Raji (cell line): ENCODE data around the gene PLCH1.

ENCODE experiments used
- POLR2A ChIP-seq: IDR thresholded peaks from 2 replicates; pipeline ENCODE4 v1.6.1; 2011; ENCODE audit warnings: low read depth, low read length, control low read depth; ENCODE audit not compliant: insufficient read depth

Gene PLCH1

DNA sequence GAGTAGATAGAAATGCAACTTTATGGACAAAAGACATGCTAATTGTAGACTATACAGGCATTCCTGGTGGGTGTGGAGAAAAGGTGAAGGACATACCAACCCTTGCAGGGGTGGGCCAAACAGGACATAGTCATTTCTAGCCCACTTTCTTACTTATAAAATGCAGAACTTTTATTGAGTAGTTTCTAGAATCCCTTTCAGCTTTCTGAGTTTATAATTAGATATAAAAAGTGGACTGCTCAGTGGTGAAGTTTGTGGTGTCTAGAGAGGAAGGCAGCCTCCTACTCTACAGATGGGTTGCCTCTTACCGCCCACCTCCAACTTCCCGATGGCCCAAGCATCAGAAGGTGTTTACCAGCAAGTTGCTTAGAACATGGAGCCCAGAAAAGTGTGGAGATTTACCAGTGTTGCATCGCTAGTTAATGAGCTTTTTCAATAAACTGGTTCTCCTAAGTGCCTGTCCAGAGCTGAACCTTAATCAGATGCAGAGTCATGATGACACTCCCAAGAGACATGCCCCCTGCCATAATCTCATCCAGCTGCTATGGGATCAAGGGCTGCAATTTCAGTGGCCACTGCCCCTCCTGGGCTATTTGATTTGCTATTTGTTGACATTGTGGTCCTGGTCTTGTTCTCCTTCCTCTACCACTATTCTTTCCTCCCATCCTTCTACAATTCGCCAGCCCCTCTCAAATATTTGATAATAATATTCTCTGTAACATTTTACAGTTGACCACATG, 373.9 kb downstream of the PLCH1 start:
- TF ChIP-seq POLR2A: no peak

DNA sequence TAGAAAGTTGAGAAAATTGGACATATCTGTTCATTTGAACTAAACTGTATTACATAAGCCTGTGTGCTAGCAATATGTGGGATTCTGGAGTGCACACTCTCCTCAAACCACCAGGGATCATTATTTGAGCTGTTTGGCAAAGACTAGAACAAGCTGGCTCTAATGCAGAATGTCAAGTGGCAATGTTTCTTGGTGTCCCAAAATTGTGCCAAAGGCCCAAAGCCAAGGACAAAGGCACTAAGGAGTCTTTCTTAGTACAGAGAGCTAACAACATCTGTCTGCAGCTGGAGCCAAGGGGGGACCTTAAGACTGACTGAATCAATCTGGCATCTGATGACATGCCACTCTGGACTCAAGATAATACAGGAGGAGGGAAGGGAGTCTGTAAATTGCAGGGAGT, 374.7 kb downstream of the PLCH1 start:
- no peak for TF ChIP-seq POLR2A

DNA sequence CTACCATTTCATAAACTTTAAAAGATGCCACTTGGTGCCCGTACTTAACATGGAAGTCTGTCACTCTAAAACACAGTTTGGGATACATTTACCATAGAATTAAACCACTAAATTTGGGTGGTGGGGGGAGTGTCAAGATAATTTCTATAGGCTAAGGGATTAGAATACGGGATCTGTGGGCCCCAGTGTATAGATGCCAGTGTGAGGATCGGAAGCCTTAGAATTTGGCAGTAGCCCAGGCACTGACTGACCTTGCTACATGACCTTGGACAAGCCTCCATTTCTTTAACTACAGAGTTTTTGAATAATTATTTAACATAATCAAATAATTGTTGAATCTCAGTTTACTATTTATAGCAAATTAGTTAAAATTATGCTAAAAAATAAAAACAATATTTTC, 375.1 kb downstream of the PLCH1 start:
- TF ChIP-seq POLR2A: no peak

DNA sequence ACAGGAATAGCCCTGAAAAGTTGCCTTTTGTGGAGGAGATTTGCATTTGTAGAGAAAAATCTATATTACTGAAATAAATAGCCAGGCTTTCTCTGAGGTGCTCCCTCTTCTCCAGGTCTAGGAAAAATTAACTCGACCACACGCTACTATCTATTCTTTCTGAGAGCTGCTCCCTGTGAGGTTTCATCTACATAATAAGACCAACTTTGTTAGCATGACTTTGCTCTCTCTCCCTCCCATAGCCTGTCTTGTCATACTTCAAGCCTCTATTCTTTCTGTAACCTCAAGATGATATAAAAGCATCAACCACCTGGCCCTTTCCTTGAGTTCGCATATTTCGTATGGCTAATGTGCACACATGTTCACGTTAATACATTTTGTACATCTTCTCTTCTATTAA, 375.6 kb downstream of the PLCH1 start:
- TF ChIP-seq POLR2A: no peak

DNA sequence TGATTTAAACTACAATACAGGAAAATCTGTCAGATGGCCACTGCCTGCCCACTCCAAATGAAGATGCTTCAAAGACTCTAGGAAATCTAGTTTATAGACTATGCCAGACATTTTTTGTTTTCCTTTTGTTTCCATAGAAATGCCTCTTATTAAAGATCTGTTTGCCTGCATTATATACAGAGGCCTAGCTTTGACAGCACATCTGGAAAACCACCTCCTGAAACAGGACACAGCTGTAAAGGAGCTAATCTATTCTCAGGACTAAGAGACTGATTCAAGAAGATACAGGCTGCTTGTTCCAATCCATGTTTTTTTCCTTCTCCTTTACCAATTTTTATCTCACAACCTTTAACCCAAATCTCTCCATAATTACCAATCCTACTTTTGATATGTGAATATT, 376.1 kb downstream of the PLCH1 start:
- no peak for TF ChIP-seq POLR2A

DNA sequence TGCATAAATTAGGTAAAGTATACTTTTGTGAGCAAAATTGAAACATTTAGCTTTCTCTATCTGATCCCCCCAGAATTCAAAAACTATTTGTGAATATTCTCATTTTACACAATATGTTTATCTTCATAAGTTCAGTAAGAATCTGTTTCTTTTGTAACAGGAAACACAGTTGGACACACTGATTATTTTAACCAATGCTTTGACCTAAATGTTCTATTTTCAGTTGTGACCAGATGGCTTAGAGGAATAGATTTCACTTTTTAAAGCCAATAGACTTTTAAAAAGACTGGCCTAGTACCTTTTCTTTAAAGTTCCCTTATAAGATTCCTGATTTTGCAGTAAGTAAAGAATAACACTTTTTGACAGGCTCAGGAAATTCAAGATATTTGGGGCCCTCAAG, 377.4 kb downstream of the PLCH1 start:
- TF ChIP-seq POLR2A: no peak

DNA sequence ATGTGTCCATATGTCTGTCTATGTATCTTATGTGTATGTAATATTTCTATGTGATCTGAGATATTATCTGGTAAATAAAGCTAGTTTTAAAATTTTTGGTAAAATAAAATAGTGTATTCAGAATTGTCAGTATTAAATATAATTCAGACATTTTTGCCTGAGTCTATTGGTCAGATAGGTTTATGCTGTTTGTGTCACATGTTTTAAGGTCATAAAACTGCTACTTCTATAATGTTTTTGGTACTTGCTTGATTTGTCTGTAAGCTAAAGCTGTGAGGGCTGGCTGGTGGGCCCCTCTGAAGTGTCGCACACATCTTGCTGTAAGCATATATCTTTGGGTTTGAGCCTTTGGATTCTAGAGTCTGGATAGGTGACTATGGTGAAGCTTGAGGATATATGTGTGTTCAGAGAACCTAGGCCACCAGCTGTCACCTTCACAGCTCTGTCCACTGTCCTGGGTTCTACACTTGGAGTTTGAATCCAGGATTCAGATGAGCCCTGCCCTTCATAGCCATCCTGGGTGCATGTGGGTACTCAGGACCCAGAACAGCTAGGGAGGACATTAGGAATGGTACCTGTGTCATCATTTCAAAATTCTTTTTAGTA, 379.6 kb downstream of the PLCH1 start:
- TF ChIP-seq POLR2A: no peak

DNA sequence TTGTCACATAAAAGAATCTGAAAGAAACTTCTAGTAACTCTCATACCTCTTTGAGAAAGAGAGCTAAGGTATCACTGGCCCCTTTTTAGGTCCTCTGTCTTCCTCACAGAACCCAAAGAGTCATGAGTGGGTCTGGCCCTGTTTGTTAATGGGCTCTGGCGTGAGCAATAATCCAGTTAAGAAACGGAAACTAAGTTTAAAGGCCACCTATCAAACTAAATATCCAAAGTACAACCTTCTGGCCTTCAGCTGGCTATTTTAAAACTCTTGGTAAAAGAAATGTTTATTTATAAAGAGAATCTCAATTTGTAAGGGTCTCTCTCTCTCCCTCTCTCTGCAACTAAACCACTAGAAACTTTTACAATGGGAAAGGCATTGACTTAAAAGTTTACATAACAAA, 380.4 kb downstream of the PLCH1 start:
- TF ChIP-seq POLR2A: no peak

DNA sequence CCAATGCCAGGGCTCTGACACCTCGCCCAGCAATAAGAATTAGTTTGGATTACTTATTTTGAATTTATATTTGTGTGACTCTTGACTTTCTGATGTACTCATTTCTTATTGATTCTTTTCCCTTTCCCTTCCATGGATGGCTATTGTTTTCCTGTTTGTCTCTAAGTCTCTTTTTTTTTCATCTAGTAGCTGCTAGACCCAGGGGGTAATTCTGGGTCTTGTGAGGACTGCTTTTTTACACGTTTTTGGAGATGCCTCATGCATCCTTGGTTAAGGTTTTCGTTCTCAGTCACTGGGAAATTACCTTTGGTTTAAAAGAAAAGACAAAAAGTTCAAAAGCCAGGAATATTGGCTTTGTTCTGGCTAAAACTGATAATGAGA, 381.2 kb downstream of the PLCH1 start:
- TF ChIP-seq POLR2A: no peak

DNA sequence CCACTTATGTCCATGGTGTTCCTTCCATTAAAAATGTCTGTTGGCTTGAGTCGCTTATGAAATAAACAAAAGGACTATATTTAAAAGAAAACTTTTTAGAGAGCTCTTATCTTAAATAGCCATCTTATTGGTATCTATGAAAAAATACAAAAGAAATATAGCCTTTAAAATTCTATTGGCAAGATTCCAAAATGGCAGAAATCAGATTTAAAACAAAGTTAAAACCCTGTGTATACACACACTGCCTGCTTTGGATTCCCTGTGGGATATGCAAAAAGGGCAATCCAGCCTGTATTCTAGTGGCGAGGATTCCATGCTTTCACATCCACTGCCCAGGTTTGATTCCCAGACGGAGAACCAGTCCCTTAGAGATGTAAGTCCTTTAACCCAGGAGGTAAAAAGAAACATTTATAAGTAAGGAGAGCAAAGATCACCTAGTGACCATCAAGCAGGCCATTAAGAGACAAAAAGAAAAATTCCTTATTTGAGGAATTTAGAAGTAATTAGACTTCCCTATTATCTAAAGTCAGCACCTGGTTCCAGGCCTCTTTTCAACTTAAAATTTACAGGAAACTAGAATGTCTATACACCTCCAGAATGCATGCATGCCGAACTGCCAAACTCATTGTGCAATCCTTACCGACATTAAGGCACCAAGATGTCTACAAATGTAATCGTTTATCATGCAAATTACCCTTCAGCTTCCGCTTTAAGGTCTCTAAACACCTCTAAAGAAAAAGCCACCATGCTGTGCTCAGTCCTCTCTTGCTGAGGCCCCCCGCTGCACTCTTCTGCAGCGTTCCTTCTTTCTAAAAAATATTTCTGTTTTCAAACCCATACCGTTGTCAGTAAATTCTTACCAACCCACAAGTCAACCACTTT, 381.8 kb downstream of the PLCH1 start:
- no peak for TF ChIP-seq POLR2A

DNA sequence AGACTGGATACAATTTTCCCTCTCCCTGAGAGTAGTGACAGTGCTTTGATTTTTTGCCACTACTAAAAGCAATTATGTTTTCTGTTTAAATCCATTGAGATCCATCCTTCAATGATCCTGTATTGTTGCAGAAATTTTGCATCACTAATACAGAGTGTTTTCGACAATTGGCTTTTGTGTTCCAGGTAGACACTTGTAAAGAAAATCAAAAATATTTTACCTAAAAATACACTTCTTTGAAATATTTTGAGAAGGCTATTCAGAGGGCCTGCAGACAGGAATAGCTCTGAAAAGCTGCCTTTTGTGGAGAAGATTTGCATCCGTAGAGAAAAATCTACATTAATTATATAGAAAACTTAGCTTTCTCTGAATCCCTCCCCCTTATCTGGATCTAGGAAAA, 384.6 kb downstream of the PLCH1 start:
- TF ChIP-seq POLR2A: no peak

DNA sequence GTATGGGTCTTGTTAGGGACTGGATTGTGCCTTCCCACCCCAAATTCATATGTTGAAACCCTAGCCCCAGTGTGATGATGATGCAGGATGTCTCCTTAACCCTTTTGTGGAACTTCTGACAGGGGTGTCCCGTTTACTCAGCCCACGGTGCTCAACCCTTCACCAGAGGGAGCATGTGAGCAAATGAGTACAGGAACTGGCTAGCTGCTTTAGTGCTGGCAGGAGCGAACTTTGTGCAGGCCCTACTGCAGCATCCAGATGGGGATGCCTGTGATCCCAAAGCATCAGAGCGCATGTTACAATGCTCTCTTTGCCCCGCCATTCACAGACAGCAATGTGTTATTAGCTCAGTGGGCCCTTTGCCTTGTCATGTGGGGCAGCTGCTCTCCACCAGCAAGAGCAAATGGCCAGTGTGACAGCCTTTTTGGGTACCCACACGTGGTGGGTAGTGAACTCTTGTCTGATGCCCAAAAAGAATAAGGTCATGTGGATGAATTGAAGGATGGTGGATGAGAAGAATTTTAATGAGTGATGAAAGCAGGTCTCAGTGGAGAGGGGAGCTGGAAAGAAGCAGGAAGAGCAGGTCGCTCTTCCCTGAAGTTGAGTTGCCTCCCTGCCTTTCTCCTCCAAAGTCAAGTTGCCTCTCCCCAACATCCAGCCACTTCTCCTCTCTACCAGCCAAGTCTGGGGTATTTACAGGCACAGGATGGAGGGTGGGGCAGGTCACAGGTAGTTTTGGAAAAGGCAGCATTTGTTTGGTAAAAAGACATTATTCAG, 388.1 kb downstream of the PLCH1 start:
- TF ChIP-seq POLR2A: no peak

DNA sequence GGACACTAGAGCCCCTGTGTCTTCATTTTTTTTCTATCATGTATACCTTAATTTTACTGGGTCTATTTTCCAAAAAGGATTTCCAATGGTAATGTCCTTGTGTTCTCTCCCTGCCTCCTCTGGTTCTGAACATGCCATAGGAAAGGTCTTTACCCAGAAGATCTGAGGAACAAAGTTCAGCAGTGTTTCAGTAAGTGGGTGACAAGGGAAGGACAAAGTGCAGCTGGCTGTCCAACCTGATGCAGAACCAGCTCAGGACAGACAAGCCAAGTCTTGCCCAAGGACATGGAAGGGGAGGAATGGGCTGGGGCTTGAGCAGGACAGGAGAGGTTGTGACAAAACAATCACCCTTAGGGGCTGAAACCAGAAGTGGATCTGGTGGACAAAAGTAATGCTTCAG, 390.2 kb downstream of the PLCH1 start:
- TF ChIP-seq POLR2A: no peak

DNA sequence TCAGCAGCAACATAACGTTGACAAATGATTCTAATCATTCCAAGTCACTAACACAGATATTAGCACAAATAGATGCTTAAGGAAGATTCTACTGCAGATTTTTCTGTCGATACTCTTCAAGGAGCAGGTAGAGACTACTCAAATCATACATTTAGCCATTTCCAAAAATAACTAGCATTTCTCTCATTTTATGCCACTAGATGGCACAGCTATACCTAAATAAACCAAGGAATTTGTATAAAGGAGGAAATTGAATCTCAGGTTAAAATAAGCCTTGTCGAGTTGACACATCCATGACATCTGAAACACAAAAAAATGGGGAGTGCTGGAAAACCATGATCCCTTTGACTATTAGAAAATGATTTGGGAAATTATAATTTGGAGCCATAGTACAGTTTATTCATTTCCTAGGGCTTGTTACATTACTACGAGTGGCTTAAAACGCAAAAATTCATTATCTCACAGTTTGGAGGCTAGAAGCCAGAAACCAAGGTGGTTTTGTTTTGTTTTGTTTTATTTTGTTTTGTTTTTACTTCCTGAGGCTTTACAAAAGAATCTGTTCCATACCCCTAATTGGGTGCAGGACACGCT, 391.9 kb downstream of the PLCH1 start:
- no peak for TF ChIP-seq POLR2A

DNA sequence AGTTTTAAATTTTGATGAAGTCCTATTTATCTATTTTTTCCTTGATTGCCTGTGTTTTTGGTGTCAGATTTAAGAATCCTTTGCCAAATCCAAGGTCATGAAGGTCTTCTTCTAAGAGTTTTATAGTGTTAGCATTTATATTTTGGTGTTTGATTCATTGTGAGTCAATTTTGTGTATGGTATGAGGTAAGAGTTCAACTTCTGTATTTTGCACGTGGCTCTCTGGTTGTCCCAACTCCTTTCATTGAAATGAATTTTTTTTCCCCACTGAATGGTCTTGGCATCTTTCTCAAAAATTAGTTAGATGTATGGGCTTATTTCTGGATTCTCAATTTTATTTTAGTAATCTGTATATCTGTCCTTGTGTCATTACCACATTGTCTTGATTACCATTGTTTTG, 394.3 kb downstream of the PLCH1 start:
- TF ChIP-seq POLR2A: no peak
